Upper lobe of left lung (tissue), 4 donors: Measurements from ENCODE around the gene TAP1.

Experiments used
- POLR2A ChIP-seq, 4 donors: fragments of 450-650 bp; IDR thresholded peaks; one replicate each; pipeline ENCODE4 v1.5.1; 2016 to 2017; ENCODE audit warnings: antibody characterized with exemption in 4 of 4, mild to moderate bottlenecking in 2 of 4
- POLR2AphosphoS5 ChIP-seq, 2 donors: sonication (generic); formaldehyde crosslinking; IDR thresholded peaks; one replicate each; pipeline ENCODE4 v1.5.1; 2017; ENCODE audit warnings: antibody characterized with exemption in 2 of 2
- TF ChIP-seq, protein P1 (sequence below), 6 experiments: fragments of 450-650 bp in 4 of 6; fragments of 200-600 bp in 2 of 6; sonication (generic) in 2 of 6; IDR thresholded peaks; one replicate each; pipeline ENCODE4 v1.5.1; 2016 to 2019; ENCODE audit warnings: antibody characterized with exemption in 6 of 6

DNA sequence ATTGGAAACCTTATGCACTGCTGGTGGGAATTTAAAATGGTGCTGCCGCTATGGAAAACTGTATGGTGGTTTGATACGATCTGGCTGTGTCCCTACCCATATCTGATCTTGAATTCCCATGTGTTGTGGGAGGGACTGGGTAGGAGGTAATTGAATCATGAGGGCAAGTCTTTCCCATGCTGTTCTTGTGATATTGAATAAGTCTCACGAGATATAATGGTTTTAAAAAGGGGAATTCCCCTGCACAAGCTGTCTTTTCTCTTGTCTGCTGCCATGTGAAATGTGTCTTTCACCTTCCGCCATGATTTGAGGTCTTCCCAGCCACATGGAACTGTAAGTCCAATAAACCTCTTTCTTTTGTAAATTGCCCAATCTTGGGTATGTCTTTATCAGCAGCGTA is 19.8 kb downstream of the TAP1 start:
- no peak for TF ChIP-seq POLR2A (IDR thresholded peaks at IDR 0.05)
- no peak for TF ChIP-seq POLR2AphosphoS5 (IDR thresholded peaks at IDR 0.05)
- TF ChIP-seq, protein P1, sequence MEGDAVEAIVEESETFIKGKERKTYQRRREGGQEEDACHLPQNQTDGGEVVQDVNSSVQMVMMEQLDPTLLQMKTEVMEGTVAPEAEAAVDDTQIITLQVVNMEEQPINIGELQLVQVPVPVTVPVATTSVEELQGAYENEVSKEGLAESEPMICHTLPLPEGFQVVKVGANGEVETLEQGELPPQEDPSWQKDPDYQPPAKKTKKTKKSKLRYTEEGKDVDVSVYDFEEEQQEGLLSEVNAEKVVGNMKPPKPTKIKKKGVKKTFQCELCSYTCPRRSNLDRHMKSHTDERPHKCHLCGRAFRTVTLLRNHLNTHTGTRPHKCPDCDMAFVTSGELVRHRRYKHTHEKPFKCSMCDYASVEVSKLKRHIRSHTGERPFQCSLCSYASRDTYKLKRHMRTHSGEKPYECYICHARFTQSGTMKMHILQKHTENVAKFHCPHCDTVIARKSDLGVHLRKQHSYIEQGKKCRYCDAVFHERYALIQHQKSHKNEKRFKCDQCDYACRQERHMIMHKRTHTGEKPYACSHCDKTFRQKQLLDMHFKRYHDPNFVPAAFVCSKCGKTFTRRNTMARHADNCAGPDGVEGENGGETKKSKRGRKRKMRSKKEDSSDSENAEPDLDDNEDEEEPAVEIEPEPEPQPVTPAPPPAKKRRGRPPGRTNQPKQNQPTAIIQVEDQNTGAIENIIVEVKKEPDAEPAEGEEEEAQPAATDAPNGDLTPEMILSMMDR (IDR thresholded peaks at IDR 0.05), result no peak
